HepG2 (cell line): ENCODE data around the gene BANK1. TPM values are rescaled to one million over a fixed set of nuclear protein-coding genes. Genes with fewer than 3 reads are reported as not detected.

Experiments
- ATAC-seq: fragments of 200-7000 bp; cut with Tn5 transposase; 3 replicates; pipeline ENCODE4 v1.9.1; 2020; ENCODE audit warnings: mild to moderate bottlenecking, moderate library complexity
- BruUV-seq: library from RNA; stranded (reverse); fragments of 400-500 nt; replicated peaks from 2 replicates; lab custom pipeline; 2021; lab: Mats Ljungman, UMichigan
- CTCF ChIA-PET: fragments of 300-600 bp; formaldehyde crosslinking; extraction: SDS; loops from one replicate; lab custom pipeline; 2021; ENCODE audit warnings: low total read pairs, inconsistent platforms, low intra/inter-chr PET ratio; lab: Yijun Ruan, JAX
- POLR2A ChIA-PET: fragments of 350-600 bp; sonication (Branson Sonifier 250); formaldehyde crosslinking; loops from one replicate; lab custom pipeline; 2020; ENCODE audit warnings: antibody characterized with exemption, inconsistent platforms; lab: Yijun Ruan, JAX
- DNase-seq: peaks from one replicate; pipeline ENCODE4 v3.0.0-alpha.2; 2015; ENCODE audit warnings: low spot score
- FAIRE-seq: peaks from 3 replicates; lab custom pipeline; 2011; peaks lifted over from hg19 to GRCh38; lab: Jason Lieb, UNC
- H2AFZ ChIP-seq: one replicate; pipeline ENCODE4 v1.6.1; 2011; ENCODE audit warnings: low read length, inconsistent platforms
- H3K27ac ChIP-seq: fragments of 300-600 bp; 3 replicates; pipeline ENCODE4 v1.8.0; 2011; ENCODE audit warnings: mixed run types, mild to moderate bottlenecking, mixed read lengths, low read length, inconsistent platforms; ENCODE audit not compliant: insufficient read depth; ENCODE audit errors: extremely low read length
- H3K27me3 ChIP-seq, 2 experiments: fragments of 200-600 bp in 1 of 2; 2 replicates in 1 of 2; 3 replicates in 1 of 2; pipeline versions ENCODE4 v1.6.0 to v1.8.0; 2011; ENCODE audit warnings: low read length in 2 of 2, mild to moderate bottlenecking in 2 of 2, moderate library complexity in 2 of 2, inconsistent platforms in 1 of 2; ENCODE audit not compliant: insufficient read depth in 2 of 2, control insufficient read depth in 1 of 2
- H3K36me3 ChIP-seq, 2 experiments: fragments of 200-600 bp in 1 of 2; replicated peaks in 1 of 2; 2 replicates in 1 of 2; 3 replicates in 1 of 2; pipeline versions ENCODE4 v1.5.1 to v1.8.0; 2011; ENCODE audit warnings: low read length in 2 of 2, inconsistent platforms in 1 of 2; ENCODE audit not compliant: insufficient read depth in 2 of 2, control insufficient read depth in 1 of 2
- H3K4me1 ChIP-seq: 2 replicates; pipeline ENCODE4 v1.5.1; 2012; ENCODE audit warnings: low read length, inconsistent platforms; ENCODE audit not compliant: insufficient read depth
- H3K4me2 ChIP-seq: 2 replicates; pipeline ENCODE4 v1.6.0; 2011; ENCODE audit warnings: low read depth, low read length, inconsistent platforms
- H3K4me3 ChIP-seq, 3 experiments: fragments of 200-600 bp in 1 of 3; sonication (generic), shearing (Covaris generic) in 1 of 3; replicated peaks in 1 of 3; 2 replicates each; pipeline ENCODE4 v1.5.1; 2011 to 2016; ENCODE audit warnings: low read length in 3 of 3, inconsistent platforms in 2 of 3, low read depth in 2 of 3, mild to moderate bottlenecking in 2 of 3, control low read depth in 1 of 3, mixed read lengths in 1 of 3; ENCODE audit not compliant: insufficient read depth in 1 of 3
- H3K79me2 ChIP-seq: one replicate; pipeline ENCODE4 v1.6.1; 2011; ENCODE audit warnings: low read length, inconsistent platforms; ENCODE audit not compliant: insufficient read depth
- H3K9ac ChIP-seq: 2 replicates; pipeline ENCODE4 v1.6.0; 2011; ENCODE audit warnings: mild to moderate bottlenecking, low read depth, low read length, inconsistent platforms; ENCODE audit not compliant: insufficient read depth
- H3K9me3 ChIP-seq: 2 replicates; pipeline ENCODE4 v1.5.1; 2012; ENCODE audit warnings: mild to moderate bottlenecking, low read length
- H4K20me1 ChIP-seq: 2 replicates; pipeline ENCODE4 v1.6.0; 2011; ENCODE audit warnings: inconsistent platforms, mild to moderate bottlenecking, low read length, moderate library complexity; ENCODE audit not compliant: insufficient read depth
- ATF7 ChIP-seq, 2 experiments: fragments of 450-650 bp in 1 of 2; sonication (generic) in 1 of 2; formaldehyde crosslinking in 1 of 2; IDR thresholded peaks; 2 replicates each; pipeline versions ENCODE4 v1.4.0 to v1.6.1; 2016 to 2020; ENCODE audit warnings: antibody characterized with exemption in 1 of 2, mild to moderate bottlenecking in 1 of 2, missing genetic modification reagents in 1 of 2
- JUN ChIP-seq: sonication (generic); formaldehyde crosslinking; IDR thresholded peaks from 2 replicates; pipeline ENCODE4 v1.4.0; 2020; ENCODE audit warnings: mild to moderate bottlenecking, missing genetic modification reagents
- REST ChIP-seq, 2 experiments: IDR thresholded peaks; 2 replicates each; pipeline ENCODE4 v1.6.1; 2011 to 2012; ENCODE audit warnings: low read length in 2 of 2, borderline replicate concordance in 1 of 2, low read depth in 1 of 2, mild to moderate bottlenecking in 1 of 2, moderate library complexity in 1 of 2
- TEAD3 ChIP-seq: optimal IDR thresholded peaks from 2 replicates; pipeline ENCODE3; 2016; ENCODE audit warnings: borderline replicate concordance
- ZNF10 ChIP-seq: sonication (generic); formaldehyde crosslinking; IDR thresholded peaks from 2 replicates; pipeline ENCODE4 v1.4.0; 2020; ENCODE audit warnings: mild to moderate bottlenecking, low read depth, missing genetic modification reagents, borderline replicate concordance
- ZNF224 ChIP-seq: sonication (generic); formaldehyde crosslinking; IDR thresholded peaks from 2 replicates; pipeline ENCODE4 v1.5.0; 2020; ENCODE audit warnings: mild to moderate bottlenecking, missing genetic modification reagents
- WGBS: methylation state at CpG from one replicate; pipeline ENCODE4 v1.1.6; 2017; ENCODE audit warnings: low lambda C conversion rate; 5-methylcytosine and 5-hydroxymethylcytosine counted together
- in situ Hi-C: cut with HindIII; loops from 2 replicates; pipeline ENCODE4 v1.10.0; 2017; ENCODE audit warnings: low pct_unique_long_range_greater_than_20kb; ENCODE audit not compliant: extremely low pct_ligation_motif_present
- intact Hi-C: fragments of 100-400 bp; cut with micrococcal nuclease; formaldehyde crosslinking; loops from one replicate; pipeline ENCODE4 v1.10.0; 2022; ENCODE audit not compliant: unreplicated experiment
- polyA plus RNA-seq, 8 experiments: library from polyadenylated mRNA; depleted of rRNA in 3 of 8; stranded (reverse) in 7 of 8; unstranded in 1 of 8; fragments of >200 nt; fragmentation: Illumina TruSeq in 4 of 8; extraction: Trizol in 4 of 8; gene quantifications; 2 replicates each; pipeline versions ENCODE4 v1.2.1 to v1.2.3, GENCODE V29; 2011 to 2016; ENCODE audit warnings: low read depth in 4 of 8, missing spikeins in 1 of 8, mixed read lengths in 1 of 8; ENCODE audit not compliant: insufficient read depth in 1 of 8
- total RNA-seq, 5 experiments: library from RNA; depleted of rRNA; stranded (reverse); fragments of >200 nt; fragmentation: Illumina TruSeq; extraction: Trizol; gene quantifications; 2 replicates each; pipeline ENCODE4 v1.2.3, GENCODE V29; 2016; ENCODE audit warnings: low read depth in 1 of 5

The BANK1 gene
- total and polyA plus RNA-seq, 2 of the 13 experiments (the other 11 are each of a cell fraction or from before 2014, with no cell fraction given) = 0.15 TPM; not detected in 1

- ATAC-seq (no peak), DNase-seq (peak; percentile 16), FAIRE-seq (no peak)
- Histone ChIP-seq H3K36me3 (no peaks in the 10 kb centered on the region), H3K79me2 (no peaks in the 10 kb centered on the region), H3K9ac (no peak overlapping the region), H3K27ac (no peak overlapping the region), H4K20me1 (no peaks in the 10 kb centered on the region), H3K4me3 (no peak overlapping the region), H3K9me3 (no peaks in the 10 kb centered on the region), H3K4me1 (no peaks in the 10 kb centered on the region), H2AFZ (no peak overlapping the region)
- in situ Hi-C loops = no loop called here
- intact Hi-C loops = no loop called here
- 1% methylated on average over 4 of the region's 4 CpGs for WGBS
- BruUV-seq = no TSS peak
- CTCF ChIA-PET = no interaction called here
- TF ChIP-seq ATF7 (IDR thresholded peaks at IDR 0.05) (peak; percentile 42; the same call in 1 of the 2 replicates), ATF7 (CRISPR knock-in tag; IDR thresholded peaks at IDR 0.05) (no peak), TEAD3 (CRISPR knock-in tag) (peak; percentile 72), ZNF10 (CRISPR knock-in tag) (no peak)
- TF ChIP-seq, all 625 proteins: peak for 2
- H3K4me2 ChIP-seq = no peak overlapping the region
- H3K27me3 ChIP-seq = no peaks in the 10 kb centered on the region; a peak in 1 of 5 replicates
- POLR2A ChIA-PET = no interaction called here
Measured at GRCh38 chr4:101953949-101954348, 163.4 kb downstream of the BANK1 start.

GRCh38 chr4:101954351-101954750 is 163.8 kb downstream of the BANK1 start:
- no TSS peak for BruUV-seq
- ATAC-seq (no peak), DNase-seq (no peak), FAIRE-seq (no peak)
- Histone ChIP-seq H3K27ac (no peak overlapping the region), H3K9me3 (no peaks in the 10 kb centered on the region), H2AFZ (no peak overlapping the region), H3K27me3 (no peaks in the 10 kb centered on the region; a peak in 1 of 5 replicates), H3K79me2 (no peaks in the 10 kb centered on the region), H3K9ac (no peak overlapping the region), H3K4me3 (no peak overlapping the region), H3K36me3 (no peaks in the 10 kb centered on the region), H4K20me1 (no peaks in the 10 kb centered on the region), H3K4me1 (no peaks in the 10 kb centered on the region), H3K4me2 (no peak overlapping the region)
- CTCF ChIA-PET = no interaction called here
- intact Hi-C loops = no loop called here
- no peak for TF ChIP-seq JUN
- no peak for TF ChIP-seq REST (IDR thresholded peaks at IDR 0.05; ENCODE audit: borderline replicate concordance in 1 of 2, low read depth in 1 of 2, low read length in 2 of 2)
- no peak for TF ChIP-seq ZNF224 (CRISPR knock-in tag)
- POLR2A ChIA-PET = no interaction called here
- 4% methylated on average over 1 of the region's 1 CpG for WGBS
- in situ Hi-C loops = no loop called here
